Measurements from ENCODE around the gene ELK1. TPM values are rescaled to one million over a fixed set of nuclear protein-coding genes. Genes with fewer than 3 reads are reported as not detected.

Gene ELK1
- total and polyA plus RNA-seq, 2 experiments from 2014 or later = 19.2 to 39.5 TPM

GRCh38 chrX:47643926-47644325, 6.4 kb downstream of the ELK1 start:
- Mint-ChIP-seq H3K4me1 (peaks cover 10% of the 10 kb centered on the region), H3K4me3 (no peak overlapping the region), H3K9me3 (peaks cover 14% of the 10 kb centered on the region), H3K27ac (no peak overlapping the region), H3K36me3 (ENCODE audit: low read depth) (peaks cover 45% of the 10 kb centered on the region), H3K27me3 (ENCODE audit: insufficient read depth, low read depth, poor library complexity) (peaks cover 10% of the 10 kb centered on the region)
- H3K4me3 ChIP-seq = no peak overlapping the region
- no peak overlapping the region for H3K4me2 ChIP-seq
- no peak overlapping the region for H2AFZ ChIP-seq
- H3K27ac ChIP-seq (ENCODE audit: low read depth) = no peak overlapping the region
- no peaks in the 10 kb centered on the region for H3K9me2 ChIP-seq (ENCODE audit: insufficient read depth)
- peaks cover 27% of the 10 kb centered on the region for H3K79me2 ChIP-seq (replicated peaks; ENCODE audit: insufficient read depth)
- no peaks in the 10 kb centered on the region; the same call in 1 of the 2 replicates for H4K20me1 ChIP-seq (replicated peaks; ENCODE audit: insufficient read depth)
- DNase-seq (ENCODE audit: low spot score) = no peak
- no peaks in the 10 kb centered on the region for H3F3A ChIP-seq (replicated peaks; ENCODE audit: low read depth)
- peak; percentile 46; the same call in 2 of the 3 replicates for ATAC-seq
- peak; percentile 34 to 45; a peak in 3 of 4 replicates for TF ChIP-seq CTCF (conservative IDR thresholded peaks at IDR 0.05; ENCODE audit: low read depth in 2 of 2)
- TF ChIP-seq, protein P1, sequence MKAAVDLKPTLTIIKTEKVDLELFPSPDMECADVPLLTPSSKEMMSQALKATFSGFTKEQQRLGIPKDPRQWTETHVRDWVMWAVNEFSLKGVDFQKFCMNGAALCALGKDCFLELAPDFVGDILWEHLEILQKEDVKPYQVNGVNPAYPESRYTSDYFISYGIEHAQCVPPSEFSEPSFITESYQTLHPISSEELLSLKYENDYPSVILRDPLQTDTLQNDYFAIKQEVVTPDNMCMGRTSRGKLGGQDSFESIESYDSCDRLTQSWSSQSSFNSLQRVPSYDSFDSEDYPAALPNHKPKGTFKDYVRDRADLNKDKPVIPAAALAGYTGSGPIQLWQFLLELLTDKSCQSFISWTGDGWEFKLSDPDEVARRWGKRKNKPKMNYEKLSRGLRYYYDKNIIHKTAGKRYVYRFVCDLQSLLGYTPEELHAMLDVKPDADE (IDR thresholded peaks at IDR 0.05) = no peak
- H3K4me1 ChIP-seq (ENCODE audit: insufficient read depth) = no peaks in the 10 kb centered on the region
- H3K27me3 ChIP-seq (ENCODE audit: insufficient read depth) = no peaks in the 10 kb centered on the region
- peaks cover 8% of the 10 kb centered on the region; the same call in 1 of the 2 replicates for H3K36me3 ChIP-seq (ENCODE audit: insufficient read depth)

- DNase-seq (ENCODE audit: low spot score) (no peak), ATAC-seq (no peak)
- Mint-ChIP-seq H3K4me1 (peaks cover 3% of the 10 kb centered on the region; the same call in 1 of the 3 replicates), H3K36me3 (ENCODE audit: low read depth) (peaks cover 63% of the 10 kb centered on the region), H3K27me3 (ENCODE audit: insufficient read depth, low read depth, poor library complexity) (peaks cover 7% of the 10 kb centered on the region), H3K9me3 (peaks cover 14% of the 10 kb centered on the region), H3K27ac (no peak overlapping the region), H3K4me3 (no peak overlapping the region)
- H3K4me1 ChIP-seq (ENCODE audit: insufficient read depth) = no peaks in the 10 kb centered on the region
- H3F3A ChIP-seq (replicated peaks; ENCODE audit: low read depth) = no peaks in the 10 kb centered on the region
- TF ChIP-seq CTCF (conservative IDR thresholded peaks at IDR 0.05; ENCODE audit: low read depth in 2 of 2) (0 out of 4 replicates have a peak, but pooled peaks of 1 of the 2 experiments have one; percentile 15), STAT1 (IDR thresholded peaks at IDR 0.05; ENCODE audit: unreplicated experiment) (no peak), EZH2phosphoT487 (IDR thresholded peaks at IDR 0.05; ENCODE audit: unreplicated experiment) (no peak), POLR2AphosphoS5 (IDR thresholded peaks at IDR 0.05; ENCODE audit: low read depth) (no peak)
- TF ChIP-seq, protein P1 (IDR thresholded peaks at IDR 0.05) = no peak
- H3K27me3 ChIP-seq (ENCODE audit: insufficient read depth) = no peaks in the 10 kb centered on the region
- peaks cover 8% of the 10 kb centered on the region; the same call in 1 of the 2 replicates for H3K36me3 ChIP-seq (ENCODE audit: insufficient read depth)
- H2AFZ ChIP-seq = no peak overlapping the region
- H3K4me3 ChIP-seq = no peak overlapping the region
- H3K9me2 ChIP-seq (ENCODE audit: insufficient read depth) = no peaks in the 10 kb centered on the region
- no peak overlapping the region for H3K27ac ChIP-seq (ENCODE audit: low read depth)
- no peaks in the 10 kb centered on the region for H4K20me1 ChIP-seq (replicated peaks; ENCODE audit: insufficient read depth)
- peaks cover 9% of the 10 kb centered on the region for H3K79me2 ChIP-seq (replicated peaks; ENCODE audit: insufficient read depth)
- H3K4me2 ChIP-seq = no peak overlapping the region
These were observed 11.5 kb downstream of the ELK1 start for GRCh38 chrX:47638816-47639215.

Data from GM23338 (cell line).